HG02943 (cell line): ENCODE results near the gene HPRT1.

Experiments used
- ATAC-seq: cut with Tn5 transposase; IDR thresholded peaks from one replicate; pipeline ENCODE4 v1.9.1; 2021; ENCODE audit warnings: mild to moderate bottlenecking, low read depth, moderate library complexity; ENCODE audit not compliant: unreplicated experiment

Gene HPRT1

DNA sequence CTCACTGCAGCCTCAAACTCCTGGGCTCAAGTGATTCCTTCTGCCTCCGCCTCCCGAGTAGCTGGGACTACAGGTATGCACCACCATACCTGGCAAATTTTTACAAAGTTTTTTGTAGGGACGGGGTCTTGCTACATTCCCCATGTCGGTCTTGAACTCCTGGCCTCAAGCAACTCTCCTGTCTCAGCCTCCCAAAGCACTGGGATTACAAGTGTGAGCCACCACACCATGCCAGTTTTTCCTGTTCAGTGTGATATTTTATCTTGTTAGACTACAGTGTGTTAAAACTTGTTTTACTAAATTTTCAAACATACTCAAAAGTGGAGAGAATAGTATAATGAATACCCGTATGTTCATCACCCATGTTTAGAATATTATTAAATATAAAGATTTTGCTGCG, 12.1 kb downstream of the HPRT1 start:
- ATAC-seq = no peak

DNA sequence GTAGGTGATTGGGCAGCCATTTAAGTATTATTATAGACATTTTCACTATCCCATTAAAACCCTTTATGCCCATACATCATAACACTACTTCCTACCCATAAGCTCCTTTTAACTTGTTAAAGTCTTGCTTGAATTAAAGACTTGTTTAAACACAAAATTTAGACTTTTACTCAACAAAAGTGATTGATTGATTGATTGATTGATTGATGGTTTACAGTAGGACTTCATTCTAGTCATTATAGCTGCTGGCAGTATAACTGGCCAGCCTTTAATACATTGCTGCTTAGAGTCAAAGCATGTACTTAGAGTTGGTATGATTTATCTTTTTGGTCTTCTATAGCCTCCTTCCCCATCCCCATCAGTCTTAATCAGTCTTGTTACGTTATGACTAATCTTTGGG, 16.3 kb downstream of the HPRT1 start:
- no peak for ATAC-seq

DNA sequence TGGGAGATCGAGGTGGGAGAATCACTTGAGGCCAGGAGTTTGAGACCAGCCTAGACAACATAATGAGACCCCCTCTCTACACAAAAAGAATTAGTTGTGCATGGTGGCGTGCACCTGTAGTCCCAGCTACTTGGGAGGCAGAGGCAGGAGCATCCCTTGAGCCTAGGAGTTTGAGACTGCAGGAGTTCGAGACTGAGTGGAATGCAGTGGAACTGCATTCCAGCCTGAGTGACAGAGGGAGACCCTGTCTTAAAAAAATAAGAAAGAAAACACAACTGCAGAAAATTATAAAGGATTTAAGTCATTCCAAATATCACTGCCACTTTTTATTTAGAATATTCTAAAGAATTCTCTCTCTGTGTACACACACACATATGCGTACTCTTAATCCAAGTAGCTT, 18.4 kb downstream of the HPRT1 start:
- ATAC-seq = no peak

DNA sequence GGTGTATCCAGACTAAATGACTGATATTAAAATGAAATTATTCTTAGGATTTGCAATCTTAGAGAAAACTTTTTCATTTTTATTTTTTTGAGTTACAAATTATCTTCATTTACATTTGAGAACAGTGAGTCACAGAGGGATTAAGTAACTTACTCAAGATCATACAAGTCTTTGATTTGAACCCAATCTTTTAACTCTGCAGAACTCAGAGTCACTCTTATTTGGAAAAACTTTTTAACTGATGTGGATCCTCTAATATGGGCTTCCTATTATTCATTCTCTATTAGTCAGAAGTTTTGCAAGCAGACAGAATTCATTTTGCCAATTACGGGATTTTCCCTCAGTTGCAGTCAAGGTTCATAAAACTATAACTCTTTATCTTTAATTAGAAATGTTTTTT, 20.1 kb downstream of the HPRT1 start:
- ATAC-seq = no peak

DNA sequence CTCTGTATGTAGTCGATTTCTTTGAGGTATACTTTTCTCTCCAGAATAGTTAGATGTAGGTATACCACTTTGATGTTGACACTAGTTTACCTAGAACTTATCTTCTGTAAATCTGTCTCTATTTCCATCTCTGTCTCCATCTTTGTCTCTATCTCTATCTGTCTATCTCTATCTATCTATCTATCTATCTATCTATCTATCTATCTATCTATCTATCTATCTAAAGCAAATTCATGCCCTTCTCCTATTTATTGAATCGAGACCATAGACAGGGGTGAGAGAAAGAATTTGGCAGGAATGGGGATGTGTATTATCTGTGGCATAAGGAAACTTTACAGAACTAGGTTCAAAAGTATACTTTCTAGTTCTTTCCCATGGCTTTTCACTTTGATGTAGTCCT, 21.4 kb downstream of the HPRT1 start:
- no peak for ATAC-seq

DNA sequence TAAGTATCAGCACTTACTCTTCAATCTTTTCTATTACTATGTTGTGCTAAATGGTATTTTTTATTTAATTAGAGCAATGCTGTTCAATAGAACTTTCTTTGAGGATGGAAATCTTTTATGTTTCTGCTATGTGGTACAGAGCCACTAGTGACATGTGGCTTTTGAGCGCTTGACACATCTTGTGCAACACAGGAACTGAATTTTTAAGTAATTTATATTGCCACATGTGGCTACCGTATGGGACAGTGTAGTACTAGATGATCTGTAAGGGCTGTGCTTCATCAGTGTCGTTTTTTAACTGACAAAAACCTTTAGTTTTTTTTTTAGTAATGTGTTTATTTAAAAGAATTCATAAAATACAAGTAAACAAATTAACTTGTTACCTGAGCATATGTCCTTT, 22.4 kb downstream of the HPRT1 start:
- ATAC-seq = no peak

DNA sequence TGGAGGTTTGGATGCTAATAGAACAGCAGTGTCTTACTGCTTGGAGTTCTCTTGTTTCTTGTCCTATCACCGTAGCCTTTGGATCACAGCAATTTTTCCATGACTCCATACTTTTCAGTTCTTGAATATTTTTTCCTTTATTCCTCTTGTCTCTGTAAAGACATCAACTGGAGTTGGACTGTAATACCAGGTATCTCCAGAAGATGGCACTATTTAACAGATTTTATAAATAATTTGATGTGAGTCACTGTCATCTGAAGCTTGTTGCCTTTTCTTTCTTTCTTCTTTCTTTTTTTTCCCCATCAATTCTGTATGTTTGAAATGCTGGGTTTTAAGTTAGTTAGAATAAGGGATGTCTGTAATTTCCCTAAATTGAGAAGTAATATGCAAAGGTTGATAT, 24.1 kb downstream of the HPRT1 start:
- ATAC-seq = no peak

DNA sequence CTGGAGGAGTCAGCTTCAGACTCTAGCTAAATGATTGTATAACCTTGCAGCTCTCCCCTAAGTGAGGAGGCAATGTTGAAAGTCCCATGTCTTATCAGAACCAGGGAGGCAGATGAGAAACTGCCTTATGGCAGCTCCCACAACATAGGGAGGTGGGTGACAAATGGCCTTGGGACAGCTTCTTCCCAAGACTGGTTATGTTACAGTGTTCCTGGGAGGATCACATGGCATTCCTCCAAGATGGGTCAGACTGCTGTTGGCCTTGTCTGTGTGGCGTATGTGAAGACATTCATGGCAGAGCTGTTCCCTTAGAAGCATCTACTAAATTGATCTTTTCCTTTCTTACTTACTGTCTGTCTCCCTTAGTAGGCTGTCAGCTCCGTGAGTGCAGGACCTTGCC, 42.0 kb downstream of the HPRT1 start:
- ATAC-seq = no peak

DNA sequence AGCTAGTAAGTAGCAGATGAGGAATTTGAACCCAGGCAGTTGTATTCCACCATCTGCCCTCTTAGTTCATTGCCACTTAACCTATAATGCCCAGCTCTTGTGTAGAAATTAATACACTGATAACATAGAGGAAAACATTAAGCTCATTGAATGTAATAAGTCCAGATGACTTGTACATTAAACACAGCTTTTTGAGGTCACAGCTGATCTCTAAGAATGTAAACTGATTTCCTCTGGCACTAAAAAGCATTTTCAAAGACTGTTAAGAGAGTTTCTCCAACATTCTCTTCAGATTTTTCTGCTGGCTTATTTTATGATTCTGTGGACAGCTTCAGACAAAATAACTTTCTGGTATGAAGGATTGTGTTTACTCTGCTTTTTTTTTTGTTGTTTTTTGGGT, 42.7 kb downstream of the HPRT1 start:
- ATAC-seq = no peak

DNA sequence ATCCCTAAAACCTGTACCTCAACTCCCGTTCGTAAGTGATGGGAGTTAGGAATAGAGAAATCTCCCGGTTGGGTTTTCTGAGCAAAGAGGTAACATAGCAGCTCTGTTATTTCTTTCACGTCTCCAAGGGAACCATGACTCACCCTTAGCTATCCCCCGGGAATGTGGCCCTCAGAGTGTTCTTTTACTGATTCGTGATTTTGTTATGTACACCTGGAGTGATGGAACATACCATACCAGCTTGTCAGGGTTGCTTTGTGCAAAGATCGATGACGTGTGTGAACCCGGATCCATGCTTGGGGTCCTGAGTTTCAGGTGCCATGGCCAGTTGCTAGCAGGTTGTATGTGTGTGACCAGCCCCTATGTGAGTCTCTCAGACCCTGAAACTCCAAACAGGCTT, 52.6 kb downstream of the HPRT1 start:
- no peak for ATAC-seq

DNA sequence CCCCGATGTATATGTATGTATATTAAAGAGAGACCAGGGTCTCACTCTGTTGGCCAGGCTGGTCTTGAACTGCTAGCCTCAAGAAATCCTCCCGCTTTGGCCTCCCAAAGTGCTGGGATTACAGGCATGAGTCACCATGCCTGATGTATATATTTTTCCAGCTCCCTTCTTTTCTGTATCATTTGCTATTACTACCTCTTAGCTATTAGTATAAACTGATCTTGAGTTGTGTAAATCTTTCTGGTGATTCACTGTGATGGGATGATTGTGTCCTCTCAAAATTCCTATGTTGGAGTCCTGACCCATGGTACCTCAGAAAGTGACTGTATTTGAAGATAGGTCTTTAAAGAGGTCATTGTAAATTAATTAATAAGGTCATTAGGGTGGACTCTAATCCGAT, 53.1 kb downstream of the HPRT1 start:
- ATAC-seq = no peak

DNA sequence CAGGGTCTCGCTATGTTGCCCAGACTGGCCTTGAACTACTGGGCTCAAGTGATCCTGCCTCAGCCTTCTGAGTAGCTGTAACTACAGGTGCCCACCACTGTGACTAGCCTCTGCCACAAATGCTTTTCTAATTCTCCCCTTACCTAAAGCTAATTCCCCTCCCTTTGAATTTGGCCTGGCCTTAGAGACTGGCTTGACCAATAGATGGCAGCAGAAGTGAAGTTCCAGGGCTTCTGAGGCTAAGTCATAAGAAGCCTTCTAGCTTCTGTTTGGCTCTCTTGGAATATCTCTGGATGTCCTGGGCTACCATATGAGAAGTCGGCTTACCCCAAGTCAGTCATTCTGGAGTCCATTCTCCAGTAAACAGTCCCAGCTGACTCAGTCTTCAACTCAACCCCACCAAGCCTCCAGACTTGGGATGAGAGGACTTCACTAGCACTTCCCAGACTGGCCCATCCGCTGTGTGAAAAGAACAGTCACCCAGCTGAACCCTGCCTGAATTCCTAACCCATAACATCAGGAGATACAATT, 61.0 kb downstream of the HPRT1 start:
- no peak for ATAC-seq

DNA sequence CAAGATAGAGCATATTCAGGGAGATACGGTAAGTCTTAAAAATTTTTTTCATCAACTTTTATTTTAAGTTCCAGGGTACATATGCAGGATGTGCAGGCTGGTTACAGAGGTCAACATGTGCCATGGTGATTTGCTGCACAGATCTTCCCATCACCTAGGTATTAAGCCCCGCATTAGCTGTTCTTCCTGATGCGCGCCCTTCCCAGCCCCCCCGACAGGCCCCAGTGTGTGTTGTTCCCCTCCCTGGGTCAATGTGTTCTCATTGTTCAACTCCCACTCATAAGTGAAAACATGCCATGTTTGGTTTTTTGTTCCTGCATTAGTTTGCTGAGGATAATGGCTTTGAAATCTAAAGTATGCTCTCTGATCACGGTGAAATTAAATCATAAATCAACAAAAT, 64.2 kb downstream of the HPRT1 start:
- no peak for ATAC-seq

DNA sequence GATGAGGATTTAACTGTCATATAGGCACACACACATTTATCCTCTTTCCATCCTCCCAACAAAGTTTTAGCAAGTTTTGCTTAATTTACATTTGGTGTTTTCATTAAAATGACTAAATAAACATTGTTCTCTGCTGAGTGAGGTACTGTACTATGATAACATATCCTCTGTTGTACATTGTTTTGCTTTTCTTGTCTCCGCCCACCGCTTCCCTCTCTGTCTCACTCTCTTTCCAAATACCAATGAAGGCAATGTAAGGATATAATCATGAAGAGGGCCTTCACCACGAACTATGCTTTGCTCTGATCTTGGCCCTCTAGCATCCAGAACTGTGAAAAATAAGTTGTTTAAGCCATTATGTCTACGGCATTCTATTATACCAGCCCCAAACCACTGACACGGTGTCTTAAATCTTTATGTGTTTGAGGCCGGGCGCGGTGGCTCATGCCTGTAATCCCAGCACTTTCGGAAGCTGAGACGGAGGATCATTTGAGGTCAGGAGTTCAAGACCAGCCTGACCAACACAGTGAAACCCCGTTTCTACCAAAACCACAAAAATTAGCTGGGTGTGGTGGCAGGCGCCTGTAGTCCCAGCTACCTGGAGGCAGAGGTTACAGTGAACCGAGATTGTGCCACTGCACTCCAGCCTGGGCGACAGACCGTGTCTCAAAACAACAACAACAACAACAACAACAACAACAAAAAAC, 65.3 kb downstream of the HPRT1 start:
- ATAC-seq = no peak

DNA sequence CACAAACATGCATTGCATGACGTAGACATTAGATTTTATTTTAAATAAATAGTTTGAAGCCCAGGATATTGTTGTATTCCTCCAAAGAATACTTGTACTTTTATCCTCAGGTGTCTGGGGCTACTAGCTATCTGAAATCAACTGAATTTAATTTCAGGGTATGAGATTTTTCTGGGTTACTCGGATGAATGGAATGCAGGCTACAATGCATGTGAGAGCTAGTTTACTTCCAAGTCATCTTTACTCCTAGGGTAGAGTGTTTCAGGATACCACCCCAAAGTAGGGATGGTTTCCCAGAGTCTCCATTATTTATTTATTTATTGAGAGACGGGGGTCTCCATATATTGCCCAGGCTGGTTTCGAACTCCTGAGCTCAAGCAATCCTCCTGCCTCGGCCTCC, 66.4 kb downstream of the HPRT1 start:
- ATAC-seq = no peak

DNA sequence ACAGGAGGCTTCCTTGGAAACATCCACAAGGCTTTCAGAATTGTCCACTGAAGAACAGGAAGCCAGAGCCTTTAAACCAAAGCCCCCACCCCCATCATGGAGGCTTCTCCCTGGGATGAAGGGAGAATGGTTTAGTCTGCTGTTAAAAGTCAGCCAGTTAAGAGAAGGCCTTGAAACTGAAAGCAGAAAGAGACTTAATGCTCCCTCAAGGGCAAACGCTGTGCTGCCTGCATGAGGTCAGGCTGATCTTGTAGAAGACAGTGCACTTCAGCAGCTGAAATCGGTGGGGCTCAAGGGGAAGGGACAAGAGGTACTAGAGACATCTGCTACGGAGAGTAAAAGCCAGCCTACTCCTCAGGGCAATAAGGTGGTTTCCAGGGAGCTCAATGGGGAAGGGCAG, 69.0 kb downstream of the HPRT1 start:
- no peak for ATAC-seq

DNA sequence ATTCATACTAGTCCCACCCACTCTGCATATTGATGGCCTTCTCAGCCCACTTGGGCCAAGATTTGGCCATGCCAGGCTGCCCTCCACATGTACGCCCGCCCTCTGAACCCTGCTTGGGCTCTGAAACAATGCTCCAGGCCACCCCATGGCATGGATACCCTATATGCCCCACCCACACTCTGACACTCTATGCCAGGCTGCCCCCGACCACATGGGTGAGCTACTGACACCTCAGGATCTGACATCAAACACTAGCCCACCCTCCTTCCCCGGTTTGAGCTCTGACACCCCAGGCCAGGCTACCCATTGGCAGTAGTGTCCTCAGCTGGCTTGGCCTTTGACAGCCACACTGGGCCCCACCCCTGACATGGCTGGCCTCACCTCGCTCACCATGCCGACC, 69.5 kb downstream of the HPRT1 start:
- no peak for ATAC-seq

DNA sequence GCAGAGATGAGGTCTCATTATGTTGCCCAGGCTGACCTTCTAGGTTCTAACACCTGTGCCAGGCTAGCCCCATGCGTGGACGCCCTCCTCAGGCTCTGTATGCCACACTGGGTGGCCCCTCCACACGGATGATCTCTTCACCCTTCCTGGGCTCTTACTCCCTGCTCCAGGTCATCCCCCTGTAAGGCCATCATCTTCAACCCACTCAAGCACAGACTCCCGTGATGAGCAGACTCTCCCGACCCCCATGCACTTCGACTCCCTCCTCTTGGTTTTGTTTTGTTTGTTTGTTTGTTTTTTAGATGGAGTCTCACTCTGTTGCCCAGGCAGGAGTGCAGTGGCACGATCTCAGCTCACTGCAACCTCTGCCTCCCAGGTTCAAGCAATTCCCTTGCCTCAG, 70.9 kb downstream of the HPRT1 start:
- ATAC-seq = no peak

DNA sequence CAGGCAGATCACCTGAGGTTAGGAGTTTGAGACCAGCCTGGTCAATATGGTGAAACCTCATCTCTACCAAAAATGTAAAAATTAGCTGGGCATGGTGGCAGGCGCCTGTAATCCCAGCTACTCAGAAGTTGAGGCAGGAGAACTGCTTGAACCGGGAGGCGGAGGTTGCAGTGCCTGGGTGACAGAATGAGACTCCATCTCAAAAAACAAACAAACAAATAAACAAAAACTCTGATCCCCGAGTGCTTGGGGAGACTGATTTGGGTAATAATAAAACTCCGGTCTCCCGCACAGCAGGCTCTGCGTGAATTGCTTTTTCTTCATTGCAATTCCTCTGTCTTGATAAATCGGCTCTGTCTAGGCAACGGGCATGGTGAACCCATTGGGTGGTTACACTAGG, 73.4 kb downstream of the HPRT1 start:
- no peak for ATAC-seq

DNA sequence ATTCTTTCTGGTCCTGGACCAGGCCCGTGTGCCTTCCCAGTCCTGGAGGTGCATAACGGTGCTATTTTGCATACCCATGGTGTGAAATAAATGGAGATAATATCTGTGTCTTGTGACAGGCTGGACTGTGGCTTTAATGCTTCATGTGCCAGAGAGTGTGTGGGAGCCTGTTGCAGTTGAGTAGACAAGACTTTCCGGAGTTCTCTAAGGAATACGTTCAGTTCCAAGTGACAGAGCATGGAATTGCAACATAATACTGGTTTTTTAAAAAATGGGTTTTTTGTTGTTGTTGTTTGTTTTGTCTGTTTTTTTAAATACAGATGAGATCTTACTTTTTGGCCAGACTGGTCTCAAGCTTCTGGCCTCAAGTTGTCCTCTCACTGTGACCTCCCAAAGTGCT, 74.0 kb downstream of the HPRT1 start:
- no peak for ATAC-seq

DNA sequence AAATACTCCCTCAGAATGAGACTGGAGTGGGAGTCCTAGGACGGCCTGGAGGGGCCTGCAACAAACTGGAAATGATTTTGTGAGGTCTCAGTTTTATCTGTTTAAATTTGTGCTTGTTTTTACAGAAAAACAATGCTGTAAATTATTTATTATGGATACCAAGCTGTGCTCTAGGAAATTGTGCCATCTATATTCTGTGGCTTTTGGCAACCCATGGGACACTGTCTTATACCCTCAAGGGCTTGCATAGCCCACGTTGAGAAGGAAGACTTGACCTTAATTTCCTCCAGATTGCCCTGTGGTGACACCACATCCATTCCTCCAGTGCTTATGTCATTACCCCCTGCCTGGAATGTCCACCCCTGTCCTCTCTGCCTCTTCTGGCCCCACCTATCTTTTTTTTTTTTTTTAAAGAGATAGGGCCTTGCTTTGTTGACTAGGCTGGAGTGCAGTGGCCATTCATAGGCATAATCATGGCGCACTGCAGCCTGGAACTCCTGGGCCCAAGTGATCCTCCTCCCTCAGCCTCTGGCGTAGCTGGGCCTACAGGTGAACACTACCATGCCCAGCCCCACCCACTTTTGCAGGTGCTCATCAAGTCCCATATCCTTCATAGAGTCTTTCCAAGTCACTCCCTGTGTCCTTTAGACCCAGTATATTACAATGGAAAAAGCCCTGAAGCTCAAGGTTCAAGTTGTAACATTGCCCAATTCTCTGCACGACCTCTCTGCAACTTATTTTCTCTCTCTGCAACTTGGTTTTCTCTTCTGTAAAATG, 77.4 kb downstream of the HPRT1 start:
- no peak for ATAC-seq

DNA sequence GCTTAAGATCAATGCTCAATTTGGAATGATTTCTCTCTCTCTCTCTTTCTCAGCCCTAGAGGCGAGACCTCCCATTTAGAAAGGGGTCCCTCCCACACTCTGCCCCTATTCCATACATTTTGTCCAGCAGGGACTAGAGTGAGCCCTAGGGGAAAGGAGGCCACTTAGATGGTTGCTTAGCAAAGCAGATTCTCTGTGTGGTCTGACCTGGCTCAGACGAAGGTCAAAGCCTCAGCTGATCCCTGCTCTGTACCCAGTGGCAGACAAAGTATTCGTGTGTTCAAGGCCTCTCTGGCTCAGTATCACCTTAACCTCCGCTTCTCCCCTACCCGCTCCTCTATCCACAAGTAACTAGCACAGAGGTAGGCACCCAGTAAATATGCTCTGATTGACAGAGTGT, 78.4 kb downstream of the HPRT1 start:
- ATAC-seq = no peak
